SJSA1 (cell line): Measurements from ENCODE around the gene EN2. TPM values are rescaled to one million over a fixed set of nuclear protein-coding genes. Genes with fewer than 3 reads are reported as not detected.

Source experiments
- DNase-seq, 2 experiments: peaks; one replicate each; pipeline ENCODE4 v3.0.0-alpha.2; 2015 to 2020; ENCODE audit warnings: low spot score in 2 of 2, low read depth in 1 of 2
- H3K27ac ChIP-seq: fragments of 250-450 bp; sonication (Bioruptor Pico); 2 replicates; pipeline ENCODE4 v1.5.1; 2020; ENCODE audit warnings: mild to moderate bottlenecking, moderate library complexity
- H3K27me3 ChIP-seq: fragments of 250-450 bp; sonication (Bioruptor Pico); replicated peaks from 2 replicates; pipeline ENCODE4 v1.5.1; 2020; ENCODE audit warnings: mild to moderate bottlenecking, moderate library complexity
- H3K36me3 ChIP-seq: fragments of 250-450 bp; sonication (Bioruptor Pico); 2 replicates; pipeline ENCODE4 v1.5.1; 2020; ENCODE audit warnings: mild to moderate bottlenecking
- H3K4me1 ChIP-seq: fragments of 250-450 bp; sonication (Bioruptor Pico); replicated peaks from 2 replicates; pipeline ENCODE4 v1.6.1; 2021; ENCODE audit warnings: mild to moderate bottlenecking
- H3K4me3 ChIP-seq: fragments of 250-450 bp; sonication (Bioruptor Pico); 2 replicates; pipeline ENCODE4 v1.5.1; 2020; ENCODE audit warnings: mild to moderate bottlenecking
- H3K9me3 ChIP-seq: fragments of 250-450 bp; sonication (Bioruptor Pico); replicated peaks from 2 replicates; pipeline ENCODE4 v1.5.1; 2020; ENCODE audit warnings: mild to moderate bottlenecking
- total RNA-seq: library from RNA; depleted of rRNA; stranded (reverse); fragments of >200 nt; shearing (Covaris generic); gene quantifications from 2 replicates; pipeline ENCODE4 v1.2.3, GENCODE V29; 2014

EN2 gene
- total RNA-seq, 1 experiment from 2014 or later: 0.11 TPM

DNA sequence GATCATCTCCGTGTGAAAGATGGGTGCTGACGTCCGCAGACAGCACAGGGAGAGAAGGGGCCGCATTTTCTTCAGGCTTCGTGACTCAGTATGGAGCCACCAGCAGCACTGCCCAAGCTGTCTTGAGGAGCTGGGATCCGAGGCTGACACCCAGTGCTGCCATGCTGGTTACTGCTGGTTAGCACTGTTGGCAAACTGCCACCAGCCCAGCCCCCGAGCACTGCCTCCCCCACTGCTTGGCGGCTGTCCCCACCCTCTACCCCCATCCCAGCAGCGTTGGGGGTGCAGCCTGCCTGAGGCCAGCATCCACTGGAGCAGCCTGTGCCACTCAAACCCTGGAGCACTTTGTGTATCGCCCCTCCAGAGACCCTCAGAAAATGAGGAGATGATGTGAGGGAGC is 35.8 kb upstream of the EN2 start:
- Histone ChIP-seq H3K9me3 (no peaks in the 10 kb centered on the region), H3K36me3 (no peaks in the 10 kb centered on the region), H3K4me3 (no peak overlapping the region), H3K27ac (no peak overlapping the region), H3K27me3 (peaks cover 58% of the 10 kb centered on the region), H3K4me1 (no peaks in the 10 kb centered on the region)
- no peak for DNase-seq

DNA sequence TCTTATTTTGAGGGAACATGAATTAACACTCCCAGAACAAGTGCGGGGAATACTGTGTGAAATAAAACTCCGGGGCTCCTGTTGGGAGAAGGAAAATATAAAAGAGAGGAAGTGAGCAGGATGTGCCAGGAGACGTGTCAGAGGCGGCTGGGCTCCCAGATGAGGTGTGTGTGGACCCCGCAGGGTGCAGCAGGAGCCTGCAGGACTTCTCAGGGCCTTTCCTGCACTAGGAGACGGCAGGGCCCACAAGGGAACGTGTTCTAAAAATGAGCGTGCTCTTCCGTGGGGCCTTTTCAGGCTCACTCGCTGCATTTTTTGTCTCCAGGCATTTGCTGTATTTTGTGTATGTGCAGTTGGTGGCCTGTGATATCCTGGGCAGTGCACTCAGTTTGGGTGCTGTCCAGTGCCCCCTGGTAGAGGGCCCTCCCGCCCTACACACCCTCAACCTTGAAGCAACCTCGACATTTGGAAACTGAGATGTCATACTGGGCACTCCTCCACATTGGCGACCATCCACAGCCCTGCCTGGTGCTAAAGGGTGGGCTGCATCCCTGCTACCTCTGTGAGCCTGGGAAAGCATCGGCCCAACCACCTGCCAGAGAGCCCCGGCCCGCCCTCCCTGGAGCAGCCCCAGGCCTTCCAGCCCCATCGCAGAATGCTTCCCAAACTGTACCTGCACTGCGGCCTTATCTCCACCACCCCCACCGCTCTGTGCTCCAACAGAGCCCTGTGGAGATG is 35.2 kb upstream of the EN2 start:
- Histone ChIP-seq H3K36me3 (no peaks in the 10 kb centered on the region), H3K9me3 (no peaks in the 10 kb centered on the region), H3K4me1 (no peaks in the 10 kb centered on the region), H3K27ac (no peak overlapping the region), H3K4me3 (no peak overlapping the region), H3K27me3 (peaks cover 58% of the 10 kb centered on the region)
- DNase-seq: no peak

- no peaks in the 10 kb centered on the region for H3K4me1 ChIP-seq
- DNase-seq: no peak
- no peaks in the 10 kb centered on the region for H3K9me3 ChIP-seq
- no peaks in the 10 kb centered on the region for H3K36me3 ChIP-seq
- H3K4me3 ChIP-seq: no peak overlapping the region
- H3K27ac ChIP-seq: no peak overlapping the region
- peaks cover 62% of the 10 kb centered on the region for H3K27me3 ChIP-seq
Observed at GRCh38 chr7:155423337-155424285, 34.3 kb upstream of the EN2 start.

GRCh38 chr7:155424301-155425010 is 33.5 kb upstream of the EN2 start:
- H3K4me1 ChIP-seq: no peaks in the 10 kb centered on the region
- no peak overlapping the region for H3K4me3 ChIP-seq
- no peaks in the 10 kb centered on the region for H3K9me3 ChIP-seq
- peaks cover 62% of the 10 kb centered on the region for H3K27me3 ChIP-seq
- DNase-seq: no peak
- H3K36me3 ChIP-seq: no peaks in the 10 kb centered on the region
- H3K27ac ChIP-seq: no peak overlapping the region

GRCh38 chr7:155425011-155425340 is 33.0 kb upstream of the EN2 start:
- DNase-seq: no peak
- Histone ChIP-seq H3K36me3 (no peaks in the 10 kb centered on the region), H3K4me1 (no peaks in the 10 kb centered on the region), H3K27me3 (peaks cover 62% of the 10 kb centered on the region), H3K4me3 (no peak overlapping the region), H3K27ac (no peak overlapping the region), H3K9me3 (no peaks in the 10 kb centered on the region)

- peaks cover 66% of the 10 kb centered on the region for H3K27me3 ChIP-seq
- DNase-seq: no peak
Observed at GRCh38 chr7:155425887-155426286, 32.0 kb upstream of the EN2 start.

DNA sequence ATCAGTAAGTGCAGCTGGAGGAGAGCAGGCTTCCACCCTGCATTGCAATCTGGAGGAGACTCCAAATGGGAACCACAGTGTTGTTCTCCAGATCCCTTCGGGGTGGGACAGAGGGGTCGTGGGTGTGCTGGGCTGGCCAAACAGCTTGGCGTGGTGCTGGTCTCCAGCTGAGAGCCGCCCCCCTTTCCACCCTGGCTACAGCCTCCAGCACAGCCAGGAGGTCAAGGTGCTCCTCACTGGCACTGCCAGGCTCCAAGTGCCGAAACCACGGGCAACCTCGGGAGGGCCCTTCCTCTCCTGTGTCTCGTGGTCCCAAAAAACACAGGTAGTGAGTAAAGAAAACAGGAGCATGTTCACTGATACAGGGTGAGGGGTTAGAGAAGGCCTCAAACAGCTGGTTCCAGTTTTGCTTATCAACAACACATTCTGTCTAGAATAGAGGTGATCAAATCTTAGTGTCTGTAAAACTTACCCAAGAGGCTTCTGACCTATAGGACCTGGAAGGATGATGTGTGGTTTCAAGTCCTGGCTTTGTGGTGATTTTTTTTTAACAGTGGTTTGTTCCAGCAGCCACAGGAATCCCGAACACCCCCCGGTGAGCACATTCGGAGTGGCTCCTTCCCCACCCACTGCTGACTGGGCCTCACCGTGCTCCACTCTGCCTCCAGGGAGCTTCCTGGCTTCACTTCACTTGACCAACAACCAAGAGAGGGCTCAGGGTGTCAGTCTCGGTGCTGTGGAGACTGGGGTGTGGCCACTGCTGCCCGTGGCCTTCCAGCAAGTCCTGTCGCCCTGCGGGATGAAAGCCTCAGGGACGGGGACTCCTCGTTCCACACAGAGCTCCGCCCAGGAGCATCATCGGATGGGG is 31.2 kb upstream of the EN2 start:
- Histone ChIP-seq H3K4me3 (no peak overlapping the region), H3K27me3 (peaks cover 68% of the 10 kb centered on the region), H3K4me1 (no peaks in the 10 kb centered on the region), H3K36me3 (no peaks in the 10 kb centered on the region), H3K9me3 (no peaks in the 10 kb centered on the region), H3K27ac (no peak overlapping the region)
- DNase-seq: no peak

More at GRCh38 chr7:155425887-155426286, 32.0 kb upstream of the EN2 start:
- Histone ChIP-seq H3K27ac (no peak overlapping the region), H3K4me1 (no peaks in the 10 kb centered on the region), H3K36me3 (no peaks in the 10 kb centered on the region), H3K9me3 (no peaks in the 10 kb centered on the region), H3K4me3 (no peak overlapping the region)

DNA sequence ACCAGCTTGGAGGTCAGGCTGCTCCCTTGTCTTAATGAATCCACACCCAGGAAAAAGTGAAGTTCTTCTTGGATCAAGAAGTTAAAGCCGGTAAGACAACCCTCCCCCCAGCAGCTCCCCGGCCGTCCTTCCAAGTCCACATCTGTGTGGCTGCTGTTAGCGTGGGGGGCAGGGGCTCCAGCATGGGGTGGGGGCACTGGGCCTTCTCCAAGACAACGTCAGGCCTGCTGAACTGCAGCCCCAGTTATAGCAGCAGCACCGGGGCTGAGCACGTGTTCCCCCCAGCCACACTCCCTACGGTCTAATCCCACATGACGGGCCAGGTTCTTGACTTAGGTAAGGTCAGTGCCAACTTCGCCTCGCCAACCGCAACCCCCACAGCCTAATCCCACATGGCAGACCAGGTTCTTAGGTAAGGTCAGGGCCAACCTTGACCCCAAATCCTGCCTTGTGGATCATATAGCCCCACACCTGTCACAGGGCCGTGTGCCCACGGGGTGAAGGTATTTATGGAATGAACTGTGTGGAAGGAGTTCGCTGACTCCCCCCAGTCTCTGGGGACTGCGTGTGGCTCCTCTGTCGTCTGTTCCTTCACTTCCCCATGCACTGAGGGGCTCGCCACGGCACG is 30.4 kb upstream of the EN2 start:
- Histone ChIP-seq H3K27ac (no peak overlapping the region), H3K9me3 (no peaks in the 10 kb centered on the region), H3K27me3 (peaks cover 67% of the 10 kb centered on the region), H3K4me3 (no peak overlapping the region), H3K36me3 (no peaks in the 10 kb centered on the region), H3K4me1 (no peaks in the 10 kb centered on the region)
- DNase-seq: no peak

DNA sequence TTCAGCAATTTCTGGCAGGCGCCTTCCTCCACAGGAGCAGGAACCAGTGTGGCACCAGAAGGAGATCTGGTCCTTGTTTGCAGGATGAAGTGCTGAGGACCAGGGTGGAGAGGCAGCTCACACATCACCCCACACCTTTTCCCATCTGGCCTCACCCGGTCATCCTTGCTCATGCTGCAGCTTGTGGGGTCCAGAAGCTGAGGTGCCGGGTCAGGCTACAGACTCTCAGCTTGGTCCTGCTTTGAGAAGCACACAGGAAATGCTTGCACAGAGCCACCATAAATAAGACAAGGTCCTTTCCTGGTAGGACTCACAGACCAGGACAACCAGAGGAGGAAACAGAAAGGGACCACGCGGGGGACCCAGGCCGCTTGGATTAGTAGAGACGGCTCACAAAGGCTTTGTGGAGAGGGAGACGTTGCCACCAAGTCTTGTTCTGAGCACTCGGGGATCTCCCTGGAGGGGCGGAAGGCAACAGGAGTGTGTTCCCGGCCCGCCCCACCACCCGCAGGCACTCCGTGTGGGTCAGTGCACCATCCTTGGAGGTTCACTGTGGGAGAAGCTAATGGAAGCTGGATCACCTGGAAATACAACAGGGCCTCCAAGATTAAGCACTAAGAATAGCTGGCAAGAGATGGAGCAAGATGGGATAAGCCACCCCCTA is 29.6 kb upstream of the EN2 start:
- Histone ChIP-seq H3K27ac (no peak overlapping the region), H3K27me3 (peaks cover 63% of the 10 kb centered on the region), H3K9me3 (no peaks in the 10 kb centered on the region), H3K4me3 (no peak overlapping the region), H3K4me1 (no peaks in the 10 kb centered on the region), H3K36me3 (no peaks in the 10 kb centered on the region)
- DNase-seq: no peak

DNA sequence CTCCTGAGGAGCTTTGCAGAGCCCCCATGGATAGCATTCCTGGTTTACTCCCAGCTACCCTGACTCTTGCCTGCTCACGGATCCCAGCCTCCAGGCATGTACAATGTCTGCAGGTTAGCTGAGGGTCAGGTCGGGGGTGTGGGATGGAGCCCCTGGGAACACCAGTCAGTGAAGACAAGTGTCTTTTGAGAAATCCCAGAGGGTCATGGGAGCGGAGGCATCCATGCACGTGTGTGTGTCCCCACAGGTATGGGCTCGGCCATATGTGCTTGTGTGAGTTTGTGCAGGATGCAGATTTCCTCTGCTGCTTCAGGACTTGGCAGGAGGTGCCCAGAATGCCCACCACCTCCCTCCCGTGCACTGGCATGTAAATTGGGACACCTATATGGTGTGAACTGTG is 28.3 kb upstream of the EN2 start:
- Histone ChIP-seq H3K27ac (no peak overlapping the region), H3K36me3 (no peaks in the 10 kb centered on the region), H3K4me3 (no peak overlapping the region), H3K4me1 (no peaks in the 10 kb centered on the region), H3K27me3 (peaks cover 52% of the 10 kb centered on the region), H3K9me3 (no peaks in the 10 kb centered on the region)
- no peak for DNase-seq

- DNase-seq: no peak
- Histone ChIP-seq H3K4me3 (no peak overlapping the region), H3K27ac (no peak overlapping the region), H3K36me3 (no peaks in the 10 kb centered on the region), H3K27me3 (peaks cover 43% of the 10 kb centered on the region), H3K4me1 (no peaks in the 10 kb centered on the region), H3K9me3 (no peaks in the 10 kb centered on the region)
Observed at GRCh38 chr7:155430606-155431005, 27.3 kb upstream of the EN2 start.

GRCh38 chr7:155431231-155431630 is 26.7 kb upstream of the EN2 start:
- DNase-seq: no peak
- no peaks in the 10 kb centered on the region for H3K36me3 ChIP-seq
- no peaks in the 10 kb centered on the region for H3K9me3 ChIP-seq
- H3K27me3 ChIP-seq: peaks cover 40% of the 10 kb centered on the region
- H3K4me1 ChIP-seq: no peaks in the 10 kb centered on the region
- no peak overlapping the region for H3K4me3 ChIP-seq
- H3K27ac ChIP-seq: no peak overlapping the region
